HEK293 (cell line): ENCODE results near the gene WASF2.
A peak's percentile ranks its signal among the peaks of the same experiment; 100 is the strongest.
"Not testable (repeated sequence)": the region's sequence is repeated elsewhere in the genome, so short reads cannot be mapped to it uniquely, and the experiment has no call there.

ENCODE experiments used
- CTCF ChIA-PET: fragments of 350-600 bp; formaldehyde crosslinking; extraction: SDS; loops from one replicate; lab custom pipeline; 2021; ENCODE audit warnings: antibody characterized with exemption; lab: Yijun Ruan, JAX
- POLR2A ChIA-PET: fragments of 300-600 bp; formaldehyde crosslinking; extraction: SDS; loops from one replicate; lab custom pipeline; 2020; ENCODE audit warnings: antibody characterized with exemption, inconsistent platforms; lab: Yijun Ruan, JAX
- H3K27ac ChIP-seq: fragments of 200-500 bp; sonication (Bioruptor generic); 2 replicates; pipeline ENCODE4 v1.5.1; 2014; ENCODE audit warnings: low read depth, low read length, control low read depth, inconsistent platforms; ENCODE audit errors: extremely low read depth
- H3K36me3 ChIP-seq, 2 experiments: fragments of 200-500 bp in 1 of 2; sonication (Bioruptor generic) in 1 of 2; 1 replicate in 1 of 2; 2 replicates in 1 of 2; pipeline ENCODE4 v1.5.1; 2014 to 2017; ENCODE audit warnings: inconsistent platforms in 2 of 2, low read length in 2 of 2; ENCODE audit not compliant: control insufficient read depth in 2 of 2, insufficient read depth in 1 of 2
- H3K4me1 ChIP-seq: fragments of 200-500 bp; sonication (Bioruptor generic); 2 replicates; pipeline ENCODE4 v1.5.1; 2014; ENCODE audit warnings: mild to moderate bottlenecking, low read length, inconsistent platforms; ENCODE audit not compliant: control insufficient read depth, insufficient read depth
- H3K4me3 ChIP-seq: 2 replicates; pipeline ENCODE4 v1.5.1; 2011; ENCODE audit warnings: low read depth, mild to moderate bottlenecking, control low read depth, low read length, moderate library complexity
- H3K9me3 ChIP-seq: fragments of 200-500 bp; sonication (Bioruptor generic); 2 replicates; pipeline ENCODE4 v1.5.1; 2014; ENCODE audit warnings: low read depth, low read length, inconsistent platforms; ENCODE audit not compliant: control insufficient read depth, insufficient read depth
- GLIS1 ChIP-seq: fragments of 450-650 bp; formaldehyde crosslinking; IDR thresholded peaks from 2 replicates; pipeline ENCODE4 v1.5.1; 2016; ENCODE audit warnings: missing biosample characterization, missing genetic modification characterization
- GLIS2 ChIP-seq: fragments of 450-650 bp; formaldehyde crosslinking; IDR thresholded peaks from 2 replicates; pipeline ENCODE4 v1.5.1; 2016; ENCODE audit warnings: missing biosample characterization, missing genetic modification characterization
- PRDM1 ChIP-seq: fragments of 450-650 bp; formaldehyde crosslinking; IDR thresholded peaks from 2 replicates; pipeline ENCODE4; 2016; ENCODE audit warnings: missing biosample characterization, missing genetic modification characterization
- SCRT2 ChIP-seq: fragments of 450-650 bp; formaldehyde crosslinking; IDR thresholded peaks from 2 replicates; pipeline ENCODE4 v1.5.1; 2016; ENCODE audit warnings: missing biosample characterization, missing genetic modification characterization
- WT1 ChIP-seq: fragments of 450-650 bp; formaldehyde crosslinking; IDR thresholded peaks from 2 replicates; pipeline ENCODE4 v1.5.1; 2016; ENCODE audit warnings: missing biosample characterization, missing genetic modification characterization
- YY1 ChIP-seq: fragments of 450-650 bp; formaldehyde crosslinking; IDR thresholded peaks from 2 replicates; pipeline ENCODE4 v1.5.1; 2018; ENCODE audit warnings: missing biosample characterization, missing genetic modification characterization
- ZBTB1 ChIP-seq: fragments of 450-650 bp; formaldehyde crosslinking; IDR thresholded peaks from 2 replicates; pipeline ENCODE4 v1.5.1; 2016; ENCODE audit warnings: missing biosample characterization, missing genetic modification characterization
- ZFP3 ChIP-seq: fragments of 450-650 bp; formaldehyde crosslinking; IDR thresholded peaks from 2 replicates; pipeline ENCODE4 v1.5.1; 2016; ENCODE audit warnings: low read depth, missing biosample characterization, missing genetic modification characterization
- ZNF112 ChIP-seq: fragments of 450-650 bp; formaldehyde crosslinking; IDR thresholded peaks from 2 replicates; pipeline ENCODE4 v1.5.0; 2017; ENCODE audit warnings: missing biosample characterization, missing genetic modification characterization
- ZNF146 ChIP-seq: fragments of 450-650 bp; formaldehyde crosslinking; IDR thresholded peaks from 2 replicates; pipeline ENCODE4 v1.5.1; 2016; ENCODE audit warnings: missing biosample characterization, missing genetic modification characterization
- ZNF169 ChIP-seq: fragments of 450-650 bp; formaldehyde crosslinking; IDR thresholded peaks from 2 replicates; pipeline ENCODE4 v1.5.1; 2016; ENCODE audit warnings: missing biosample characterization, missing genetic modification characterization
- ZNF521 ChIP-seq: fragments of 450-650 bp; formaldehyde crosslinking; IDR thresholded peaks from 2 replicates; pipeline ENCODE4 v1.5.1; 2017; ENCODE audit warnings: missing biosample characterization, mild to moderate bottlenecking, missing genetic modification characterization
- ZNF623 ChIP-seq: fragments of 450-650 bp; formaldehyde crosslinking; IDR thresholded peaks from 2 replicates; pipeline ENCODE4 v1.5.1; 2016; ENCODE audit warnings: missing biosample characterization, missing genetic modification characterization
- ZNF660 ChIP-seq: fragments of 450-650 bp; IDR thresholded peaks from 2 replicates; pipeline ENCODE4 v1.5.1; 2018; ENCODE audit warnings: missing biosample characterization, mild to moderate bottlenecking, missing genetic modification characterization
- ZNF747 ChIP-seq: fragments of 450-650 bp; formaldehyde crosslinking; IDR thresholded peaks from 2 replicates; pipeline ENCODE4 v1.5.1; 2016; ENCODE audit warnings: missing biosample characterization, missing genetic modification characterization
- ZXDB ChIP-seq: fragments of 450-650 bp; formaldehyde crosslinking; IDR thresholded peaks from 2 replicates; pipeline ENCODE4 v1.5.1; 2016; ENCODE audit warnings: missing biosample characterization, missing genetic modification characterization
- TF ChIP-seq, protein P1 (sequence below): fragments of 450-650 bp; formaldehyde crosslinking; IDR thresholded peaks from 2 replicates; pipeline ENCODE4 v1.5.1; 2016; ENCODE audit warnings: missing biosample characterization, missing genetic modification characterization
- TF ChIP-seq, protein P2 (sequence below): fragments of 450-650 bp; formaldehyde crosslinking; IDR thresholded peaks from 2 replicates; pipeline ENCODE4 v1.5.1; 2016; ENCODE audit warnings: missing biosample characterization, missing genetic modification characterization
- TF ChIP-seq, protein P3 (sequence below): fragments of 450-650 bp; formaldehyde crosslinking; IDR thresholded peaks from 2 replicates; pipeline ENCODE4 v1.5.1; 2016; ENCODE audit warnings: missing biosample characterization, missing genetic modification characterization
- TF ChIP-seq, protein P4 (sequence below): fragments of 450-650 bp; formaldehyde crosslinking; conservative IDR thresholded peaks from 2 replicates; pipeline ENCODE4 v1.5.1; 2016; ENCODE audit warnings: low read depth, missing biosample characterization, missing genetic modification characterization

Gene WASF2

DNA sequence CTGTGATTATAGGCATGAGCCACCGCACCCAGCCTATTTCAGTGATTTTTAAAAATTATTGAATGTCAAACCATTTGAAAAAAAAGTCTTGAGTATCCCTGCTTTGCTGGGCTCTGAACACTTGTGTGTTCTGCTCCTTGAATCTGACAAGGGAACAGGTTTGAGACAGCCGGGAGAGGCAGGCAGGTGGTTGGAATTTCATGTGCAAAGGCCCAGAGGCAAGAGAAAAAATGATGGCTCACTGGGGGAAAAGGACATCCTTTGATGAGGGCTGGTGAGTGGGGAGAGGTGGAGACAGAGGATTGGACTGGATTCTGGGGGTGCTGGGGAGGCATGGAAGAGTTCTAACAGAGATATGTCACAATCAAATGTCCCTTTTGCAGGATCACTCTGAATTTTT is 13.1 kb upstream of the WASF2 start:
- no peak for TF ChIP-seq ZNF112
- no peak for TF ChIP-seq ZNF660 (tag by site-specific recombination)
- TF ChIP-seq ZNF623: peak; percentile 88
- no peak for TF ChIP-seq ZNF169
- TF ChIP-seq ZBTB1 (tag by site-specific recombination): no peak
- ChIA-PET POLR2A (no interaction called here), CTCF (interaction anchor here (1.9 kb wide), 1 partner anchor 54 kb away, joined by 4 read pairs; no protein-coding TSS in a partner anchor)
- Histone ChIP-seq H3K4me3 (no peak overlapping the region), H3K27ac (no peak overlapping the region), H3K4me1 (no peaks in the 10 kb centered on the region; the same call in 1 of the 2 replicates), H3K36me3 (no peaks in the 10 kb centered on the region), H3K9me3 (no peaks in the 10 kb centered on the region)

DNA sequence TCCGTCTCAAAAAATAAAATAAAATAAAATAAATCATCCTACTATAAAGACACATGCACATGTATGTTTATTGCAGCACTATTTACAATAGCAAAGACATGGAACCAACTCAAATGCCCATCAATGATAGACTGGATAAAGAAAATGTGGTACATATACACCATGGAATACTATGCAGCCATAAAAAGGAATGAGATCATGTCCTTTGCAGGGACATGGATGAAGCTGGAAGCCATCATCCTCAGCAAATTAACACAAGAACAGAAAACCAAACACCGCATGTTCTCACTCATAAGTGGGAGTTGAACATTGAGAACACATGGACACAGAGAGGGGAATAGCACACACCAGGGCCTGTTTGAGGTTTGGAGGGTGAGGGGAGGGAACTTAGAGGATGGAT is 11.2 kb upstream of the WASF2 start:
- H3K4me3 ChIP-seq, POLR2A ChIA-PET, H3K36me3 ChIP-seq, H3K9me3 ChIP-seq, H3K27ac ChIP-seq, H3K4me1 ChIP-seq: not testable (repeated sequence)
- CTCF ChIA-PET: interaction anchor here (2.2 kb wide), 1 partner anchor 55 kb away, joined by 5 read pairs; no protein-coding TSS in a partner anchor
- peak; percentile 97 for TF ChIP-seq ZNF146 (tag by site-specific recombination)
- TF ChIP-seq, protein P1, sequence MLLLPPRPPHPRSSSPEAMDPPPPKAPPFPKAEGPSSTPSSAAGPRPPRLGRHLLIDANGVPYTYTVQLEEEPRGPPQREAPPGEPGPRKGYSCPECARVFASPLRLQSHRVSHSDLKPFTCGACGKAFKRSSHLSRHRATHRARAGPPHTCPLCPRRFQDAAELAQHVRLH (tag by site-specific recombination): peak; percentile 55; the same call in 1 of the 2 replicates

DNA sequence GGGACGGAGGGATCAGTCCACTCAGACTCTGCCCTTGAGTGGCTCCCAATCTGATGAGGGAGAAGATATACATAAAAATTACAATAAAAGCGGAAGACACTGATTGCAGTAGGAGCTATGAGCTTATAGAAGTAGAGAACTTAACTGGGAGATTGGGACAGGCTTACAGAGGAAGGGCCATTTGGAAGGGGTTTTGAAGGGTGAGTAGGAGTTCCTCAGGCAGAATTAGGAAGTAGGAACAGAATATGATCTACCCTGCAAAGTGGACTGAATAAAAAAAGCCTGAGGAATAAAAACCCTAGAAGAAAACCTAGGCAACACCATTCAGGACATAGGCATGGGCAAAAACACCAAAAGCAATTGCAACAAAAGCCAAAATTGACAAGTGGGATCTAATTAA is 9.2 kb upstream of the WASF2 start:
- Histone ChIP-seq H3K36me3 (no peaks in the 10 kb centered on the region), H3K9me3 (no peaks in the 10 kb centered on the region), H3K4me3 (no peak overlapping the region), H3K4me1 (no peaks in the 10 kb centered on the region; the same call in 1 of the 2 replicates), H3K27ac (no peak overlapping the region)
- ChIA-PET POLR2A (no interaction called here), CTCF (interaction anchor here (2.2 kb wide), 1 partner anchor 57 kb away, joined by 5 read pairs; no protein-coding TSS in a partner anchor)
- TF ChIP-seq ZFP3 (tag by site-specific recombination) (peak; percentile 96), SCRT2 (tag by site-specific recombination) (no peak)
- TF ChIP-seq, all 188 proteins: peak for 1

DNA sequence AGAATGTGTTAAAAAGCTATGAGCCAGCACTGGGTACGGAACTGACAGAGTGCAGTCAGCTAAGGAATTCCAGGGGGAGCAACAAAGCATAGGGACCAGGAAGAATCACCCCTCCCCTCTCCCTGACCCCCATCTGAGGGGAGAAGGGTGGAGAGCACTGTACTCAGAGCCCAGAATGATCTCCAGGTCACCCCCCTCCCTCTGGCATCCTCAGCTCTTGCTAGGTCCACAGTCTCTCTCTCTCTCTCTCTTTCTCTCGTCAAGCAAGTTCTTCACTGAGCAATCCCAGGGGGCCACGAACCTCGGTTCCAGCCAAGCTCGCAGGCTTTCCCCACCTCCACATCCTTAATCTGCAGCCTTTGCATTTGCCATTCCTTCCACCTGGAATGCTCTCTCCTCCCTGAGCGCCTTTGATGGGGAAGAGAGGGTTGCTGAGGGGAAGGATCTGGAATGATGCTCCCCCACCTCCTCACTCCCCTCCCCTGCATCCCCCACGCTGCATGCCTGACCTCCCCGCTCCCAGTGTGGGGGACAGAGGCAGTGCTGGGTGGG is 6.7 kb upstream of the WASF2 start:
- H3K4me3 ChIP-seq: no peak overlapping the region
- H3K27ac ChIP-seq: no peak overlapping the region
- CTCF ChIA-PET: interaction anchor here (0.6 to 1.9 kb wide), 5 partner anchors 14 to 104 kb away, joined by 3 to 6 read pairs (median 5); no protein-coding TSS in a partner anchor
- H3K36me3 ChIP-seq: no peaks in the 10 kb centered on the region
- POLR2A ChIA-PET: interaction anchor here (0.6 kb wide), 2 partner anchors 29 to 40 kb away, joined by 5 to 6 read pairs; no protein-coding TSS in a partner anchor
- H3K4me1 ChIP-seq: no peaks in the 10 kb centered on the region
- H3K9me3 ChIP-seq: no peaks in the 10 kb centered on the region
- TF ChIP-seq PRDM1 (tag by site-specific recombination) (0 out of 2 replicates have a peak, but pooled peaks have one; percentile 11), ZXDB (tag by site-specific recombination) (no peak), WT1 (tag by site-specific recombination) (no peak), GLIS2 (peak; percentile 31; the same call in 1 of the 2 replicates), GLIS1 (tag by site-specific recombination) (peak; percentile 57), YY1 (tag by site-specific recombination) (no peak), ZNF521 (tag by site-specific recombination) (no peak), ZNF747 (no peak)
- TF ChIP-seq, protein P2, sequence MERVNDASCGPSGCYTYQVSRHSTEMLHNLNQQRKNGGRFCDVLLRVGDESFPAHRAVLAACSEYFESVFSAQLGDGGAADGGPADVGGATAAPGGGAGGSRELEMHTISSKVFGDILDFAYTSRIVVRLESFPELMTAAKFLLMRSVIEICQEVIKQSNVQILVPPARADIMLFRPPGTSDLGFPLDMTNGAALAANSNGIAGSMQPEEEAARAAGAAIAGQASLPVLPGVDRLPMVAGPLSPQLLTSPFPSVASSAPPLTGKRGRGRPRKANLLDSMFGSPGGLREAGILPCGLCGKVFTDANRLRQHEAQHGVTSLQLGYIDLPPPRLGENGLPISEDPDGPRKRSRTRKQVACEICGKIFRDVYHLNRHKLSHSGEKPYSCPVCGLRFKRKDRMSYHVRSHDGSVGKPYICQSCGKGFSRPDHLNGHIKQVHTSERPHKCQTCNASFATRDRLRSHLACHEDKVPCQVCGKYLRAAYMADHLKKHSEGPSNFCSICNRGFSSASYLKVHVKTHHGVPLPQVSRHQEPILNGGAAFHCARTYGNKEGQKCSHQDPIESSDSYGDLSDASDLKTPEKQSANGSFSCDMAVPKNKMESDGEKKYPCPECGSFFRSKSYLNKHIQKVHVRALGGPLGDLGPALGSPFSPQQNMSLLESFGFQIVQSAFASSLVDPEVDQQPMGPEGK (tag by site-specific recombination): peak; percentile 60; the same call in 1 of the 2 replicates
- TF ChIP-seq, protein P3, sequence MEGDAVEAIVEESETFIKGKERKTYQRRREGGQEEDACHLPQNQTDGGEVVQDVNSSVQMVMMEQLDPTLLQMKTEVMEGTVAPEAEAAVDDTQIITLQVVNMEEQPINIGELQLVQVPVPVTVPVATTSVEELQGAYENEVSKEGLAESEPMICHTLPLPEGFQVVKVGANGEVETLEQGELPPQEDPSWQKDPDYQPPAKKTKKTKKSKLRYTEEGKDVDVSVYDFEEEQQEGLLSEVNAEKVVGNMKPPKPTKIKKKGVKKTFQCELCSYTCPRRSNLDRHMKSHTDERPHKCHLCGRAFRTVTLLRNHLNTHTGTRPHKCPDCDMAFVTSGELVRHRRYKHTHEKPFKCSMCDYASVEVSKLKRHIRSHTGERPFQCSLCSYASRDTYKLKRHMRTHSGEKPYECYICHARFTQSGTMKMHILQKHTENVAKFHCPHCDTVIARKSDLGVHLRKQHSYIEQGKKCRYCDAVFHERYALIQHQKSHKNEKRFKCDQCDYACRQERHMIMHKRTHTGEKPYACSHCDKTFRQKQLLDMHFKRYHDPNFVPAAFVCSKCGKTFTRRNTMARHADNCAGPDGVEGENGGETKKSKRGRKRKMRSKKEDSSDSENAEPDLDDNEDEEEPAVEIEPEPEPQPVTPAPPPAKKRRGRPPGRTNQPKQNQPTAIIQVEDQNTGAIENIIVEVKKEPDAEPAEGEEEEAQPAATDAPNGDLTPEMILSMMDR: peak; percentile 55
- TF ChIP-seq, protein P4, sequence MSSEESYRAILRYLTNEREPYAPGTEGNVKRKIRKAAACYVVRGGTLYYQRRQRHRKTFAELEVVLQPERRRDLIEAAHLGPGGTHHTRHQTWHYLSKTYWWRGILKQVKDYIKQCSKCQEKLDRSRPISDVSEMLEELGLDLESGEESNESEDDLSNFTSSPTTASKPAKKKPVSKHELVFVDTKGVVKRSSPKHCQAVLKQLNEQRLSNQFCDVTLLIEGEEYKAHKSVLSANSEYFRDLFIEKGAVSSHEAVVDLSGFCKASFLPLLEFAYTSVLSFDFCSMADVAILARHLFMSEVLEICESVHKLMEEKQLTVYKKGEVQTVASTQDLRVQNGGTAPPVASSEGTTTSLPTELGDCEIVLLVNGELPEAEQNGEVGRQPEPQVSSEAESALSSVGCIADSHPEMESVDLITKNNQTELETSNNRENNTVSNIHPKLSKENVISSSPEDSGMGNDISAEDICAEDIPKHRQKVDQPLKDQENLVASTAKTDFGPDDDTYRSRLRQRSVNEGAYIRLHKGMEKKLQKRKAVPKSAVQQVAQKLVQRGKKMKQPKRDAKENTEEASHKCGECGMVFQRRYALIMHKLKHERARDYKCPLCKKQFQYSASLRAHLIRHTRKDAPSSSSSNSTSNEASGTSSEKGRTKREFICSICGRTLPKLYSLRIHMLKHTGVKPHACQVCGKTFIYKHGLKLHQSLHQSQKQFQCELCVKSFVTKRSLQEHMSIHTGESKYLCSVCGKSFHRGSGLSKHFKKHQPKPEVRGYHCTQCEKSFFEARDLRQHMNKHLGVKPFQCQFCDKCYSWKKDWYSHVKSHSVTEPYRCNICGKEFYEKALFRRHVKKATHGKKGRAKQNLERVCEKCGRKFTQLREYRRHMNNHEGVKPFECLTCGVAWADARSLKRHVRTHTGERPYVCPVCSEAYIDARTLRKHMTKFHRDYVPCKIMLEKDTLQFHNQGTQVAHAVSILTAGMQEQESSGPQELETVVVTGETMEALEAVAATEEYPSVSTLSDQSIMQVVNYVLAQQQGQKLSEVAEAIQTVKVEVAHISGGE: 0 out of 2 replicates have a peak, but pooled peaks have one; percentile 19
